OCI-LY1 (cell line): ENCODE data around the gene PARD6B.
"Not testable (repeated sequence)": the region's sequence is repeated elsewhere in the genome, so short reads cannot be mapped to it uniquely, and the experiment has no call there.

Experiments used
- H2AFZ ChIP-seq: fragments of 200-600 bp; sonication (generic), shearing (Covaris generic); 2 replicates; pipeline ENCODE4 v1.6.0; 2014; ENCODE audit warnings: antibody characterized with exemption, mild to moderate bottlenecking, low read length
- H3F3A ChIP-seq: fragments of 200-600 bp; sonication (generic), shearing (Covaris generic); 2 replicates; pipeline ENCODE4 v1.6.0; 2014; ENCODE audit warnings: mild to moderate bottlenecking, antibody characterized with exemption, low read length, moderate library complexity; ENCODE audit not compliant: insufficient read depth
- H3K27ac ChIP-seq: fragments of 200-600 bp; sonication (generic); 2 replicates; pipeline ENCODE4 v1.5.1; 2014; ENCODE audit warnings: low read length, mixed run types, mild to moderate bottlenecking, low read depth; ENCODE audit not compliant: poor library complexity, severe bottlenecking
- H3K27me3 ChIP-seq: fragments of 200-600 bp; sonication (generic); 2 replicates; pipeline ENCODE4 v1.6.0; 2014; ENCODE audit warnings: antibody characterized with exemption, mild to moderate bottlenecking, low read length, moderate library complexity; ENCODE audit not compliant: insufficient read depth
- H3K36me3 ChIP-seq: fragments of 200-600 bp; sonication (generic); 2 replicates; pipeline ENCODE4 v1.6.1; 2014; ENCODE audit warnings: mild to moderate bottlenecking, antibody characterized with exemption, low read length, moderate library complexity, mixed read lengths; ENCODE audit not compliant: insufficient read depth
- H3K4me1 ChIP-seq: fragments of 200-600 bp; sonication (generic); 2 replicates; pipeline ENCODE4 v1.5.1; 2014; ENCODE audit warnings: mild to moderate bottlenecking, low read length, moderate library complexity; ENCODE audit not compliant: insufficient read depth, severe bottlenecking
- H3K4me2 ChIP-seq: fragments of 200-600 bp; sonication (generic), shearing (Covaris generic); 2 replicates; pipeline ENCODE4 v1.6.1; 2014; ENCODE audit warnings: low read length
- H3K4me3 ChIP-seq: fragments of 200-600 bp; sonication (generic); 2 replicates; pipeline ENCODE4 v1.5.1; 2014; ENCODE audit warnings: low read length, low read depth, mild to moderate bottlenecking, mixed read lengths; ENCODE audit not compliant: poor library complexity, severe bottlenecking
- H3K79me2 ChIP-seq: fragments of 200-600 bp; shearing (Covaris generic); 2 replicates; pipeline ENCODE4 v1.6.1; 2016; ENCODE audit warnings: mixed run types, low read length, mixed read lengths; ENCODE audit not compliant: insufficient read depth
- H3K9ac ChIP-seq: fragments of 200-600 bp; sonication (generic), shearing (Covaris generic); 2 replicates; pipeline ENCODE4 v1.6.1; 2014; ENCODE audit warnings: mild to moderate bottlenecking, low read length, mixed read lengths
- H3K9me2 ChIP-seq: fragments of 200-600 bp; sonication (generic), shearing (Covaris generic); 2 replicates; pipeline ENCODE4 v1.6.1; 2014; ENCODE audit warnings: low read depth, mild to moderate bottlenecking, low read length, mixed read lengths
- H3K9me3 ChIP-seq: fragments of 200-600 bp; shearing (Covaris generic); 2 replicates; pipeline ENCODE4 v1.6.1; 2014; ENCODE audit warnings: low read length, mixed read lengths
- H4K20me1 ChIP-seq: fragments of 200-600 bp; sonication (generic), shearing (Covaris generic); 2 replicates; pipeline ENCODE4 v1.6.0; 2016; ENCODE audit warnings: mild to moderate bottlenecking, low read length; ENCODE audit not compliant: insufficient read depth
- EZH2 ChIP-seq: fragments of 200-600 bp; sonication (generic), shearing (Covaris generic); IDR thresholded peaks from 2 replicates; pipeline ENCODE4 v1.8.0; 2017; ENCODE audit warnings: borderline replicate concordance, mixed run types, mild to moderate bottlenecking, antibody characterized with exemption, low read length, moderate library complexity, mixed read lengths
- TF ChIP-seq, protein P1 (sequence below): fragments of 200-600 bp; sonication (generic), shearing (Covaris generic); IDR thresholded peaks from 2 replicates; pipeline ENCODE4 v1.5.1; 2017; ENCODE audit warnings: mild to moderate bottlenecking, antibody characterized with exemption, low read length, moderate library complexity, mixed read lengths

PARD6B gene

DNA sequence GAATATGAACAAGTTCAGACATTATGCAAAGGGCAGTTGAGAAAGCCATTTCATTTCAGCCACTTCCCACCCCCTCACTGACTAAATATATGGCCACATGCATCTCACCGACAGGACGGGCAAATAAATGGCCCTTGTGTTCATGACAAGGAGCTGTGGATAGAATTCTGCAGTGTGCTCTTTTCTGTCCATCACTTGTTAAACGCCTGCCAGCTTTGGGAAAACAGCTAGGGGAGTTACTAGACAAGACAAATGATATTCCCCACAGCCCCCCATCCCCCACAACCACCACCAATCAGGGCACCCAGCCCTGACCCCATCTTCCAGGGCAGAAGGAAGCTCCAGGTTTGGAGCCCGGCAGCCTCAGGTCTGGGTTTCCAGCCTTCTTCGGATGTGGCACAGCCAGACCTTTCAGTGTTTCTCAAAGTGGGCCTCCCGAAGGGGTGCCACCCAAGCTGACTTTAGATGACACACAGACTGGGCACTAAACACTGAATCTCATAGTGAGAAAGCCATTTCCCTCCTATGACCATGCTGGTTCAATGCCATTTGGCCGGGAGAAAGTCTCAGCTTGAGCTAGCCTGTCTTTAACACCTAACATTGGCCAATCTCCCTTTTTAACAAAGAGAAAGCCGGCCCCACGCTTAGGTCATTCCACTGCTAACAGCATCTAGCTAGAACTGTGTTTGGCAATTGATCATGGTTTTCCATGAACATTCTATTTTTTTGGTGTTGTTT lies 36.1 kb upstream of the PARD6B start:
- Histone ChIP-seq H2AFZ (no peak overlapping the region), H3K4me1 (no peaks in the 10 kb centered on the region), H3K4me3 (no peak overlapping the region), H4K20me1 (no peaks in the 10 kb centered on the region), H3K27me3 (no peaks in the 10 kb centered on the region; the same call in 1 of the 2 replicates), H3K4me2 (no peak overlapping the region), H3F3A (no peaks in the 10 kb centered on the region), H3K9me2 (no peaks in the 10 kb centered on the region), H3K36me3 (no peaks in the 10 kb centered on the region), H3K9me3 (no peaks in the 10 kb centered on the region), H3K27ac (no peak overlapping the region), H3K79me2 (no peaks in the 10 kb centered on the region), H3K9ac (no peak overlapping the region)
- TF ChIP-seq, protein P1, sequence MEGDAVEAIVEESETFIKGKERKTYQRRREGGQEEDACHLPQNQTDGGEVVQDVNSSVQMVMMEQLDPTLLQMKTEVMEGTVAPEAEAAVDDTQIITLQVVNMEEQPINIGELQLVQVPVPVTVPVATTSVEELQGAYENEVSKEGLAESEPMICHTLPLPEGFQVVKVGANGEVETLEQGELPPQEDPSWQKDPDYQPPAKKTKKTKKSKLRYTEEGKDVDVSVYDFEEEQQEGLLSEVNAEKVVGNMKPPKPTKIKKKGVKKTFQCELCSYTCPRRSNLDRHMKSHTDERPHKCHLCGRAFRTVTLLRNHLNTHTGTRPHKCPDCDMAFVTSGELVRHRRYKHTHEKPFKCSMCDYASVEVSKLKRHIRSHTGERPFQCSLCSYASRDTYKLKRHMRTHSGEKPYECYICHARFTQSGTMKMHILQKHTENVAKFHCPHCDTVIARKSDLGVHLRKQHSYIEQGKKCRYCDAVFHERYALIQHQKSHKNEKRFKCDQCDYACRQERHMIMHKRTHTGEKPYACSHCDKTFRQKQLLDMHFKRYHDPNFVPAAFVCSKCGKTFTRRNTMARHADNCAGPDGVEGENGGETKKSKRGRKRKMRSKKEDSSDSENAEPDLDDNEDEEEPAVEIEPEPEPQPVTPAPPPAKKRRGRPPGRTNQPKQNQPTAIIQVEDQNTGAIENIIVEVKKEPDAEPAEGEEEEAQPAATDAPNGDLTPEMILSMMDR = no peak
- TF ChIP-seq EZH2 = no peak

DNA sequence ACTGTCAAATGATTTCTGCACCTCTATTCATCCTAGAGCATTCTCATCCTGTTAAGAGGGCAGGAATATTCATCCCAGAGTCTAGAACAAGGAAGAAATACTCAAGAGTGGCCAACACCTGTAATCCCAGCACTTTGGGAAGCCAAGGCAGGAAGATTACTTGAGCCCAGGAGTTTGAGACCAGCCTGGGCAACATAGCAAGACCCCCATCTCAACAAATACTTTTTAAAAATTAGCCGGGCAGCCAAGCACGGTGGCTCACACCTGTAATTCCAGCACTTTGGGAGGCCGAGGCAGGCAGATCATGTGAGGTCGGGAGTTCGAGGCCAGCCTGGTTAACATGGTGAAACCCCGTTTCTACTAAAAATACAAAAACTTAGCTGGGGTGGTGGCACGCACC lies 33.1 kb upstream of the PARD6B start:
- not testable (repeated sequence) for H3F3A ChIP-seq, H4K20me1 ChIP-seq, H3K79me2 ChIP-seq, H3K9me2 ChIP-seq, H3K27ac ChIP-seq, H3K36me3 ChIP-seq, H3K4me1 ChIP-seq, H3K27me3 ChIP-seq, H3K4me3 ChIP-seq, H3K9me3 ChIP-seq, H2AFZ ChIP-seq, H3K9ac ChIP-seq, H3K4me2 ChIP-seq

DNA sequence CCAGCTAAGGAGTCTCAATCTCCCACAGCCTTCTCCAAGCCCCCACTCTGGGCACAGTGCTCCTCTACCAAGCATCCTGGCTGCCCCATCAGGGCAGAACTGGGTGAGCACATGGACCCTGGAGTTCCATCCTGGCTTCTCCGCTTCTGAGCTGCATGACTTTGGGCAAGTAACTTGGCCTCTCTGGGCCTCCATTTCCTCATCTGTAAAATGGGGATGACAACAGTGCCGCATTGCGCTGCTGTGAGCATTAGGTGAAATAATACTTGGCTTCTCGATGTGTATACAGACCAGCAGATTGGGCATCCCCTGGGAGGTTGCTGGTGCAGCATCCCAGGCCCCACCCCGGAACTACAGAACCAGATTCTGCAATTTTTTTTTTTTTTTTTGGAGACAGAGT lies 31.7 kb upstream of the PARD6B start:
- Histone ChIP-seq H3K9me3 (no peaks in the 10 kb centered on the region), H3K27ac (no peak overlapping the region)

More for the DNA sequence above, 31.7 kb upstream of the PARD6B start:
- Histone ChIP-seq H3K9ac (no peak overlapping the region), H2AFZ (no peak overlapping the region), H4K20me1 (no peaks in the 10 kb centered on the region), H3F3A (no peaks in the 10 kb centered on the region), H3K4me2 (no peak overlapping the region), H3K27me3 (no peaks in the 10 kb centered on the region), H3K9me2 (no peaks in the 10 kb centered on the region), H3K79me2 (no peaks in the 10 kb centered on the region), H3K4me1 (no peaks in the 10 kb centered on the region), H3K4me3 (no peak overlapping the region), H3K36me3 (no peaks in the 10 kb centered on the region)
- TF ChIP-seq EZH2 = no peak
- TF ChIP-seq, protein P1 = no peak
